ENCODE measurements around the gene TMEM154.

The TMEM154 gene

GRCh38 chr4:152679414-152680281, at the start of gene TMEM154:
TSS of gene TMEM154 (minus strand) at chr4:152679997. CDS start at chr4:152679933, 64 bp downstream.
- DNase-seq = no peak

- DNase-seq = no peak
Measured at GRCh38 chr4:152729466-152729865, 49.7 kb upstream of the TMEM154 start.

- DNase-seq = no peak
Measured at GRCh38 chr4:152728343-152728742, 48.5 kb upstream of the TMEM154 start.

- no peak for DNase-seq
Measured at GRCh38 chr4:152727784-152728183, 48.0 kb upstream of the TMEM154 start.

- no peak for DNase-seq
Measured at GRCh38 chr4:152724494-152724893, 44.7 kb upstream of the TMEM154 start.

- no peak for DNase-seq
Measured at GRCh38 chr4:152723236-152723635, 43.4 kb upstream of the TMEM154 start.

- no peak for DNase-seq
Measured at GRCh38 chr4:152719801-152720556, 40.2 kb upstream of the TMEM154 start.

GRCh38 chr4:152719291-152719690, 39.5 kb upstream of the TMEM154 start:
- DNase-seq = no peak

- no peak for DNase-seq
Measured at GRCh38 chr4:152715076-152715475, 35.3 kb upstream of the TMEM154 start.

GRCh38 chr4:152713951-152714705, 34.3 kb upstream of the TMEM154 start:
- DNase-seq = no peak

GRCh38 chr4:152709675-152710438, 30.1 kb upstream of the TMEM154 start:
- DNase-seq = no peak

GRCh38 chr4:152708796-152709195, 29.0 kb upstream of the TMEM154 start:
- no peak for DNase-seq

GRCh38 chr4:152708361-152708760, 28.6 kb upstream of the TMEM154 start:
- DNase-seq = no peak

- DNase-seq = no peak
Measured at GRCh38 chr4:152707632-152708031, 27.8 kb upstream of the TMEM154 start.

- DNase-seq = no peak
Measured at GRCh38 chr4:152705903-152706302, 26.1 kb upstream of the TMEM154 start.

GRCh38 chr4:152704788-152705187, 25.0 kb upstream of the TMEM154 start:
- DNase-seq = no peak

GRCh38 chr4:152700151-152700550, 20.4 kb upstream of the TMEM154 start:
- DNase-seq = no peak

GRCh38 chr4:152699313-152699712, 19.5 kb upstream of the TMEM154 start:
- DNase-seq = no peak

- no peak for DNase-seq
Measured at GRCh38 chr4:152698089-152698499, 18.3 kb upstream of the TMEM154 start.

GRCh38 chr4:152697284-152698088, 17.7 kb upstream of the TMEM154 start:
- DNase-seq = no peak

GRCh38 chr4:152696764-152697261, 17.0 kb upstream of the TMEM154 start:
- no peak for DNase-seq

Data from cortex of kidney (tissue), 1 donor.